NCI-H2081 (cell line): Measurements from ENCODE around the gene SEC16A.
A peak's percentile ranks its signal among the peaks of the same experiment; 100 is the strongest.

ENCODE experiments used
- DNase-seq, 2 experiments: peaks; one replicate each; lab custom pipeline; 2025; lab: John Stamatoyannopoulos, UW

SEC16A gene

DNA sequence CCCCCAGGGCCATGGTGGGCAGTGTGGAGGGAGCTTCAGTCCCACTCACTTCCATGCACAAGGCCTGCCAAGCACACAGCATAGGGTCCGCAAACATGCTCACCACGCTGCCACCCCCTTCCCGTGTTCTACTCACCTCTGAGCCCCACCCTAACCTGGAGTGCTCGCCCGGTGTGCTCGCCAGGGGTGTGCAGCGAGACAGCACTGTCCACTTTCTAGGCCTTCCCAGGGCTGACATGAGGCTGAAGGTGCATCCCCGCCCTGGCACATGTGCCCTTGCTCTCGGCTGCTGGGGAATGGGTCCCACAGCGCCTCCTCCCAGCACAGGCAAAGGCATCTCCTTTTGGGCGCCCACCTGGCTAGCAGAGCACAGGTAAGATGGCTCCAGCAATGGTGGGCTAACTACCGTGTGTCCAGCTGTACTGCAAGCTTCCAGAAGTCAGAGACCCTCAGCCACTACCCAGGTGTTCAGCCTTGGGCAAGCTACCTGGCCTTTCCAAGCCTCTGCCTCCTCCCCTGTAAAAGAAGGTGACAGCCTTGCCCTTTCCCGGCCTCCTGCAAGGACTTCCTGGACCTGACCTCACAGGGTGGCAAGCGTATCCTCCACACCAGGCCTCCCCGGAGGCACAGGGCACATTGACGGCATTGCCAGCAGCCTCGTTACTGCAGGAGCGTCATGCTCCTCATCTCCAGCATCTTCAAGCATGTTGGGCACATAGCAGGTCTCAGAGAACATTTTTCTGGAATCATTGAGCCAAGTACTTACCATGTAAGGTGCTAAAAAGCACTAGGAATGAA, 4.2 kb upstream of the SEC16A start:
- DNase-seq = no peak

DNA sequence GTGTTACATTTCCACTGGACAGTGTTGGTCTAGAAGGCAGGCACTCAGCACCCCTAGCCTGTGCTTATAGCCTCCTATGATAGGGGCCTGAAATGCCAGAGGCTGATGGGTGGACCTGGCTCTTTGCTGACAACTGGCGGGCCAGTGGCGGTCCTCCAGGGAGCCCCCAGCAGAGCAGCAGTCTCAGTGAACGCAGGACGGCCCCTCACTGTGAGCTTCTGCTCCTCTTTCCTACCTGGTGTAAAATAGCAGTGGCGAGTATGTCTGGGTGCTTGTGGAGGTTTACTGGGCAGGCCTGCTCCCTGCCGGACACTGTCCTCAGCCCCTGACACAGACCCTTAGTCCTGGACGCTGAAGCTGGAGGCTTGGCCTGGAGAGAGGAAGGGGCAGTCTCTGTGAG, 3.3 kb upstream of the SEC16A start:
- no peak for DNase-seq

DNA sequence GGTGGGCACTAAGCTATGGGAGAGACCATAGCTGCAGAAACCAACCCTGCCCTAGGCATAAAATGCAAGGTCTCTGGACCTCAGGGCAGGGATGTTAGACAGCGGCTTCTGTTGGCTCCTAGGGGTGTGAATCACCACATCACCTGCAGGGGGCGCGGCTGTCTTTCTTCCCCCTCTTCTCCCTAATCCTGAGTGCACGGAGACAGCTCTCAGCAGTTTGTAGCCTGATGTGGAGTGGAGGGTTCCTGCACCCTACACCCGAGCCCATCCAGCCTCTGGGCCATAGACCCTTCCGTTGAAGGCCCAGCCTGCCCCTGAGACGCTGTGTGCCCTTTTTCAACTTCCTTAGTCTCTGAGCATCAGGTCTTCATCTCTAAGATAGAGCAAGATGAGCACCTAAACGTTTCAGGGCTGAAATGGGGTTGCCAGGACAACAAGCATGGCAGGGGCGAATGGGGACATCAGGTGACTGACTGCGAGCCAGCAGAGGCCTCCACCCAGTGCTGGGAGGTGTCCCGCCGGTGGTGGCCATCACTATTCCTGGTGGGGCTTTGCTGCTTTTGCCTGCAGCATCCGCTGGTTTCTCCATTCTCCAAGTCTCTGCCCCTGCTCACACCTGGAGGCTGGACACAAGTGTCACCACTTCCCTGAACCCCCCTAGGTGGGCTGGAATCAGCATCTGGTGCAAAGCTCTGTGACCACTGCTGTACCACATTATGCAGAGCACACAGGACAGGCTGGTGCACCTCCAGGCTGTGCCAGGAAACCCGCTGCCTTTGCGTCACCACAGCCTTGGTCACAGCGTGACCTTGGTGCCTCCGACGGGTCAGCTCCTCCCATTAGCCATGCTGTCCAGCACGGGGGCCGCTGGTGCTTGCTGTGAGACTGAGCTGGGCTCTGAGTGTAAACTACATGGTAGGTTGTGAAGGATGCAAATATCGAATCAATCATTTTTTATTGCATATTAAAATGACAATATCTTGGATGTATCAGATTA, 2.5 kb upstream of the SEC16A start:
- peak; percentile 58 to 69 for DNase-seq

DNA sequence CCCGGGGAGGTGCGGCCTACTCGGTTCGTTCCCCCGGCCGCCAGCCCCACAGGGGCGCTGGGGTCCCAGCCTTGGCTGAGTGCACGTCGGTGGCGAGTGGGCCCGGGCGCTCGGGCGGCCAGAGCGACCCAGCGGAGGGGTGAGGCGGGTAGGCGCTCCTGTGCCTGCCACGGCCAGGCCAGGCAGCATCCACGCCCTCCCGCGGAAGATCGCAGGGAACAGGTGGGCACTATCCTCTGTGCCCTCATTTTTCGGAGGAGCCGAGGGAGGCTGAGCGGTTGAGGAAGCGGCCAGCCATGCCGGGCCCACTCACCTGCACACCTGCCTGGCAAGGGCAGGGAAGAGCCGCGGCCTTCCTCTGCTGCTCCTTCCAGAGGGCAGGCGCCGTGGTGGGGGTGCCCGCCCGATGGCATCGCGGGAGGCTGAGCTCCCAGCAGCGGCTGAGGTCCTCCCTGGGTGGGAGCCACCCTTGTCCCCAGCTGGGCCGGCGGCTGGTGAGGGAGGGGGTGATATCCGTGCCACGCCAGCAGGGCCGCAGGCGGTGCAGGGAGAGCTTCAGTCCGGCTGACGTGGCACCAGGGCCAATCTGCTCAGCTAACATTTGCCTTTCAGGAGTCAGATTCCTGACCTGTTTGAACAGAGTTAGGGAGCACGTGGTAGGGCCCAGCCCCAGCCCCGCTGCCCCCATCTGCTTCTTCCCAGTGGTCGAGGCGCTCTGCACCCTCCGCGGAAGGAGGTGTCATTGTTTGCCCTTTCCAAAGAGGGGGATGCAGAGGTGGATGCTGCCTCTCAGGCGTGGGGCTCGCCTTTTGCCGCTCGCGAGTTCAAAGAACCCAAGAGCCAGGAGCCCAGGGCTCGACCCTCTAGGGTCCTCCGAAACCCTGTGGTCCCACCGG, 1.6 kb upstream of the SEC16A start:
- no peak for DNase-seq

DNA sequence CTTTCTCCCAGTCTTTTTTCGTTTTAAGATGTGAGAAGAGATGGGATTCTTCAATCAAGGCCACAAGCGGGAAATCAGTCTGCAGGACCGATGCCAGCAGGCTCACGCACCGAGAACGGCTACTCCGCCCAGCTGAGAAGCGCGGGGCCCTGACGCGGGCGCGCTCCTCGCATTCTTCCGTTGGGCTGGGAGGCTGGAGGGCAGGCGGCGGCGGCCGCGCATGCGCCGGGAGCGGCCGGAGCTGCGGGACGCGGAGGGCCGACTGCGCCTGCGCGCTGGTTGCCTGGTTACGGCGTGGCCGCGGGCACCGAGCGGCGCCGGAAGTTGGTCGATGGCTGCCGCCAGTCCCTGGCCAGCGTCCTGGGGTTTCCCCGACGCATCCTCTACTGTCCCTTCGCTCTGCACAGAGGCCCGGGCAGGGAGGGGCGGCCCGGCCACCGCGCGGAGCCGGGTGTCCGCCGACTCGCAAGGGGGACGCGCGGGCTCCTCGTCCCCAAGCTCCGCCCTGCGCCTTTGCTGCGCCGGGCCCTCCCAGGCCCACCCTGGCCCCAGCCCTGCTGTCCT, 831 bp upstream of the SEC16A start:
- peak; percentile 86 to 87 for DNase-seq

DNA sequence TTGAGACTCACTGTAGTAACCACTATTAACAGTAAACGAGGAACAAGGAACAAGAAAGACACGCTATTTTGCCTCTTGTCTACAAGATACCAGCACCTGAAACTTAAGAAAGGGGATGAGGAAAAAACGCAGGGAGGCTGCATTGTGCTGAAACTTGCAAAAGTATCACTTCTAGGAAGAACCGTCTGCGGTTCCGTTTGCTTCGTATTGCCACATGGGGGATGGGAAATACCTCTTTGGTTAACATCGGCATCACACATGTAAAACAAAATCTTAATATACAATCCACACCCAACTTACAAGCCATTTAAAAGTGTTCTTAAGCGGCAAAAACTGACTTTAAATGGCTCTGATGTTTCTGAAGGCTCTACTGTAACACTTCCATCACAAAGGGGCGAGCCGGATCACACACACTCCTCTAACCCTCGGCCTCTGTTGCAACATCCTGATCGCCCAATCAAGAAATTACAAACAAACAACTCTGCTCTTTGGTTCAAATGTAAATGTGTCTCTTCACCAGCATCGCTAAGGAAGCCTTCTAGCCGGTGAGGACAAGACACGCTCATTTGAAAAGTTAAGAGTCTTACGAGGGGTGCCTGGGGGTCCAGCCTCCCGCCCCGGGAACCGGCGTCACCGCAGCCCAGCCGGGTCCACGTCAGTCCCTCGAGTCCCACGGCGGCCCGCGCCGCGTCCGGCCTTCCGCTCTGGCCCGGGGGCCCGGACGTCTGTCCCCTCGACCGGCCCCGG, 621 bp downstream of the SEC16A start:
- peak in 1 of 2 experiments; percentile 22 for DNase-seq

DNA sequence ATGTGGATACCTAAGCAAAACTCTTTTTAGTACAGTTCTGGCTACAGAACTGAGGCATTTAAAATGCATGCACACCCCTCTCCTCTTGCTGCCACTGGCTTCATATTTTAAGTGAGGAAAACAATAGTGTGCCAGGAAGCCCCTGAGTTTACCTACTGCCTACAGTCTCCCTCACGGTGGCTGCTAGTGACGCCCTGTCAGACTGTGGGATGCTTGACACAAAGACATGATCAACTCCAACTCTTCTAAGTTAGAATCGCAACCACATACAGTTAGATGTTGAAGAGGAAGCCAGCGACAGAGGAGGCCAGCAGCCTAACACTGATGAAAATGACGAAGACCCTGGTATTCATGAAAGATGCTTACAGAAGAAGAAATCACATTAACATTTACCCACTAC, 1.3 kb downstream of the SEC16A start:
- no peak for DNase-seq

DNA sequence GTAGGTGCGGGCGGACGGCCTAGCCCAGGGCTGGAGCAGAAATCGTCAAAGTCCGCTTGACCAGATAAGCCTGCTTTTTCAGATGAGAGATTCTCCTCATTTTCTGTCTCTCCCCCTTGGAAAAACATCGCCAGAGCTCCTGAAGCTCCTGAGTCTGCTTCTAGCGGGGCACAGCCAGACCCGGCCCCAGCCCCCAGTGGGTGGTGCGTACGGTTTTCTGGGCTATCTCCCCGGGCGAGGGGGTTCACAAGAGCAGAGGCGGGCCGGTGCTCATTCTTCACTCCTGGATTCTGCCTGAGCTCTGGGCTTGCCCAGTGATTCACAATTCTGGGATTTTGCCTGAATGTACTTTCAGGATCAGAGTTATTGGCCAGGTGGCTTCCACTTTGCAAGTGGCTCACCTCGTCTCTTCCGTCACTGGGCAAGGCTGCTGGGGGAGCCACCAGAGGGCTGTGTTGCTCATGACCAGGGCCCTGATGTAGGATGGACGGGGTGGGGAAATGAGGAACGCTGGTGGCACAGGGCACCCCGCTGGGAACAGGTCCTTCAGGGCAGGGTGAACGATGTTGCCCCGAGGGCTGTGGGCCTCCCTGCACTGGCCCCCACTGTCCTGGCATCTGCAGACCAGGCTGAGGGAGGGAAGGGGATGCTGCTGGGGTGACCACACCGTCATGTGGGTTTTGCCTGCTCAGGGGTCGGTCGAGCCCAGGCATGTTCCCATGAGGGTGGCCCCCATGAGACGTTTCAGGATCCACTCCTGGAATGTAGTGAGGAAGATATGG, 6.3 kb downstream of the SEC16A start:
- DNase-seq = no peak

DNA sequence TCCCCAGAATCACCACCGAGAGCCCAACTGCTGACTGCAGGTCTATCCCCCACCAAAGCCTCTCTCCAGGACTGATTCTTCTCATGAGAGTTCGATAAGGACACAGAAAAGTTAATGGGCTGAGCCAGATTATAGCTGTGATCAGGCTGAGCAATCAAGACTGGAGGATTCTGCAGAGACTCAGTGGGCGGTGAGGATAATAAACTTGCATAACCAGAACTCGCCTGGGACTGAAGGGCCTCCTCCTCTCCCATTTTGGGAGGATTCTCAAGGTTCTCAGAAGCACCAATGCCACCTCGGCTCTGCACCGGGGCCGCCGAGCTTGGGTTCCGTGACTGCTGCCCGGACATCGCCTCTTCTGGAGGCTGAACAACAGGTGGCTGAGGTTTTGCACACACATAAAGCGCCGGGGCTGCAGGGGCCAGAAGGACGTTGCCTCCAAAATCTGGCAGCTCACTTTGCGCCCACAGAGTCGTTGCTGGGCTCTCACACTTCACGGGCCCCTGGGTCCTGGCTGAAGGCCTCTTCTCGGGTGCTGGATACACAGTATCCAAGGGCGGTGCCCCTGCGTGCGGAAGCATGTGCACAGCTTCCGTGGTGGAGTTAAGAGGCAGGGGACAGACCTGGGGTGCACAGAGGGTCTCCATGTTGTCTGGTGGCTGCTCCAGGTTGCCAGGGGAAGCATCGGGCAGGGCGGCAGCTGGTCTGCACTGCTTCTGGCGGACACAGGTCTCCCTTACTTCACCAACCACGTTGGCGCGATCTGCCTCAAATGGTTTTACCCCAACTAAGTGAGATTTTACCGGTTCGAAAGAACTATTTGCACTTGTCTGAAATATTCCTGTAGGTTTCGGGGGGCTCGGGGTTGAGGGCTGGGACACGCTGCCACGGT, 7.6 kb downstream of the SEC16A start:
- DNase-seq = no peak

DNA sequence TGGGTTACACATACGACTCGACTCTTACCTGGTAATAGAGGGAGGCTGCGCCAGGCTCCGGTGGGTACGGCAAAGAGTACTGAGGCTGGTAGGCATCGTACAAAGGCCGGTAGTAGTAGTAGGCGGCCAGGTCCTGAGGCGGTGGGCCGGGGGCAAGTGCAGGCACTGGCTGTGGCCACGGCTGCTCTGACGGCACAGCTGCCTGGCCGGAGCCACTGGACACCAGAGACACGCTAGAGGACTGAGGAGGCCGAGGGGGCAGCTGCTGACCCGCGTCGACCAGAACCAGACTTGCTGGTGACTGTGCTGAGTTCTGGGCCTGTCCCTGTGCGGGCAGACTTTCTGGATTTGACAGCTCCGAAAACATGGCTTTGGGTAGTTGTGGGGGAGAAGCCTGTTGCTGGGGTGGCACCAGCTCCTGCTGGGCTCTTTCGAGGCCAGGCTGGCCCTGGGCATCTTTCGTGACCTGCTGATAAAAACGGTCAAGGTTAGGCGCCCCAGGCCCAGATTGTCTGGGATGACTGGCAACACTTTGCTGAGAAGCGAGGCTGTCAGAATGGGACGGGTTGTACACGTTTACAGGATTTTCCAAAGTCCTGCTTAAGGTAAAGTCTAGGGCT, 8.7 kb downstream of the SEC16A start:
- DNase-seq = no peak

DNA sequence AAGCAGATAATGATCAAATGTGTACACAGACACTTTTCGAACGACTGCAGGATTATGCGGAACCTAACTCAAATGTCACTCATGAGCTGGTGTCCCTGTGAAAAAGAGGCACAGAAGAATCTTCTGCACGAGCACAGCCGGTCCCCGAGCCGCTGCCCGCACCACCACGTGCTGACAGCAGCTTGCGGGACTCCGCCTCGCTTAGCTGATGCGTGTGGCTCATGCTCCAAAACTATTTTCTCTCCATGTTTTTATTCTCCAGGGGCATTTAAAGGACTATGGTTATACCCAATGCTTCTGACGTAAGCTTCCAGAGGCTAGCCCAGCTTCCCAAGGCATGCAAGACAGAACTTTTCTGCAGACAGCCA, 9.5 kb downstream of the SEC16A start:
- no peak for DNase-seq

DNA sequence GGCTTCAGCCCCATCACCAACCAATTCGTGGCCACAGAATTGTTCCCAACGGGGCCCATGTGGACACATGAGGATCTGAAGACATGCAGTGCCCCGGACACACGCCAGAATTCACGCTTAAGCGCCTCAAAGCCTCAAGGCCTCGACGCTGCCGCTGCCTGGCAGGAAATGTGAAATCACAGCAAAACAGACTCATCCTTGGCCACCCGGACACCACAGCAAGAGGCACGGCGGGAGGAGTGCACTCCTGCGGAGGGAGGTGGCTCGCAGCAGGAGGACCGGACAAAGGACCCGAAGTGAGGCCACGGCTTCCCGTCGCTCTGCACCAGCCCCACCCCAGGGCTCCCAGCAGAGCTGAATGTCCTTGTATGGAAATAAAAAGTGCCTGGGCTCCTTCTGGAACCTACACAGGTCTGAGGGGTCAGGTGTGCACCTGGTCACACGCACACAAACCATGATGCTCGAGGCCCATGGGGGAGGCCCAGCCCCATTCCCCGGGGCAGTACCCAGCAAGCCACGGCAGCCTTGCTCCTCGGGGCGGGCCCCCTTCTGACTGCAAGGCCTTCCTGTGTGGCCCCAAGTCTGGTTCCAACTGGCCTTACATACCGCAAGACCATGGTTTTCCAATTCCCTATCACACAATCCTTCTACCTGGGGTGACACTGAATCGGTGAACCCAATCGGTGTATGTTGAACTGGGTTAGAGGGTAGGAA, 10.0 kb downstream of the SEC16A start:
- DNase-seq = no peak

DNA sequence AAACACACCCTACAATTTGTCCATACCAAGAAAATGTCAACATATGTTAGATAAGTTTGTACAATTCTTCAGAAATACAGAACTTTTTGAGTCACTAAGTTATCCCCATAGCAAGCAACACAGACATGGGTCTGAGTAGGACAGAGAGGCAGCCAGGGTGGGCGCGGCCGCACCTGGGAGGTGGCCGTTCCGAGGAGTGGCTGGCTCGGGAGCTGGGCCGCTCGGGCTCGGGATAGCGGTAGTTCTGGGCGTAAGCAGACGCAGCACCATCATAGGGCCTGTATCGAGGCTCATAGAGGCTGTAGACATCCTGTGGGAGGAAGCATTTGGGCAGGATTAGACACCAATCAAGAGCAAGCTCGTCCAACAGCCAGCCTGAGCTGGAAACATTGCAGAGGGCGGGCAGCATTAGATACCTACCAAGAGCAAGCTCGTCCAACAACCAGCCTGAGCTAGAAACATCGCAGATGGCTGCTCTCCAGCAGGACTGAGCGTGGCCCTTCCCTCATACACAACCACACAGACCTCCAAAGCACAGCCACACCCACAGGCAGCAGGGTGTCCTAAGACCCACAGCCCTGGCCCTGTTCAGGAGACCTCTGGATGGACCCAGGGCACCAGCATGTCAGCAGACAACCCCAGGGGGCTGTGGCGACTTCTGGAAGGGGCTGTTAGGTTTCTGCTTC, 10.9 kb downstream of the SEC16A start:
- no peak for DNase-seq

DNA sequence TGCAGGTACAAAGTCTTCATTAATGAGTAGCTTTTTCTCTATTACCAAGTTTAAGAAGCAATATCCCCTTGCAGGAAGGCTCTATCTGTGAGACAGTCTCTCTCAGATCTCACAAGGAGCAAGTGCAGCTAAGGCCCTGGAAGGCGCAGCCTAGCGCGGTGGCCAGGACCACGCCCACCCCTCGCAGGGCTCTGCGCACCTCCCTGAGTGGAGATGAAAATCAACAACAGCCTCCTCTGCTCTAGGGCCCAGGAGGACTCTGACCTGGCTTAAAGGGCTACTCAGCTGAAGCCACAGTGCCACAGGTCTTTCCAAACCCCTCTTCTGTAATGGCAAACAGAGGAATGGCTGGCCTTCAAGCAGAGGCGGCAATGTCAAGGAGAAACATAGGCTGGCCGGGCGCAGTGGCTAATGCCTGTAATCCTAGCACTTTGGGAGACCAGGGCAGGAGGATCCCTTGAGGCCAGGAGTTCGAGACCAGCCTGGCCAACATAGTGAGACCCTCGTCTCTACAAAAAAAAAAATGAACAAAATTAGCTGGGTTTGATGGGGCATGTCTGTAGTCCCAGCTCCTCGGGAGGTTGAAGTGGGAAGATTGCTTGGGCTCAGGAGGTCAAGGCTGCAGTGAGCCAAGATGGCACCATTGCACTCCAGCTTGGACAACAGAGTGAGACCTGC, 11.9 kb downstream of the SEC16A start:
- no peak for DNase-seq

DNA sequence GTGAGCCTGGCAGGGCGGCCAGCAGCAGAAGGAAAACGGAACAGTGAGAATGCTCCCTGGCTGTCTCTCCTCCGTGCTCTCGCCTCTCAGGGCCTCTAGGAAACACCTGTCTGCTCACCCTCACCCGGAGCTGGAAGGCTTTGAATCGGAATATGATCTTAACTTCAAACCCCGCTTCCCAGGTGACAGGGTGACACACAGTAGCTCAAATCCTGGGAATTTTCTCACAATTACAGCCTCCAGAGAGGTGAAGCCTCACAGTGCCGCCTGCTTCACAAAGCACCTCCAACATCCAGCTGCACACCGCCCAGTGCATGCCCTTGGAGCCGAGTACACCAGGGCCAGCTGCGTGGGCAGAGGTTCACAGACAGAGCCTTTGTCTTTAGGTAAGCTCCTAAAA, 12.5 kb downstream of the SEC16A start:
- DNase-seq = no peak

DNA sequence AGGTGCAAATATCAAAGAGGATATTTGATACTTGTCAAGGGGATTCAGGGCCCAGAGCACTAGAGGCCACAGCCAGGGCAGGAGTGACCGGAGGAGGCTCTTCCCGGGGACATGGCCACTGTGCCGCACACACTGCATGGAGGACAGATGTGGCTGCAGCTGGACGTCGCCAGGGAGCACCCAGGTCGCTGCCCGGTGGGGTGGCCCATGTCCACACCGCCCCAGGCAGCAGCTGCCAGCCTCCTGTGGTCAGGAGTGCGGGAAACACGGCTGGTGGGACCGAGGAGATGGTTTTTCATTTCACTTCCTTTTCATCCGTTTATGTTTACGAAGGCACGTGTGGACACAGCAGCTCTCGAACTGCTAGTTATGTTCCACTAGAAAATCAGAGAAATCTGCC, 15.1 kb downstream of the SEC16A start:
- DNase-seq = no peak

DNA sequence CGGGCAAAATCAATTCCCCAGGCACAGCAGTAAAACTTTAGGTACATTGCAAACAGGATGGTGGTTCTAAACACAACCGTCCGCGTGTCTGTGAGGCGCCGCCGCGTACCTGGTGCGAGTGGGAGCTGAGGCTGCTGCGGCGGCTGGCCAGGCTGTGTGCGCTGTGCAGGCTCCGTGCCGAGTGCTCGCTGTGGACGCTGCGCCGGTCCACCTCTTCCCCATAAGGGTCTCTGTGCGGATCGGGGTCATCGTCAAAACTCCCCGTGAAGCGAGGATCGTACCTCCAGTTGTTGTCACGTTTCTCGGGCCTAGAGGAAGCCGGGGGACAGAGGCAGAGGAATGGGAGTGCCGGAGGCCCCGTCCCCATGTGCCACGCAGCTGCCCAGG, 16.7 kb downstream of the SEC16A start:
- DNase-seq = no peak
